KOPT-K1 (cell line): Measurements from ENCODE around the gene KRT23.

Source experiments
- H3K27ac ChIP-seq: fragments of 200-600 bp; sonication (generic); 2 replicates; pipeline ENCODE4 v1.5.1; 2016; ENCODE audit warnings: antibody characterized with exemption, mild to moderate bottlenecking, low read depth, low read length; ENCODE audit not compliant: poor library complexity, severe bottlenecking
- H3K36me3 ChIP-seq: fragments of 200-600 bp; sonication (generic); 2 replicates; pipeline ENCODE4 v1.5.1; 2017; ENCODE audit warnings: antibody characterized with exemption, mild to moderate bottlenecking, low read length, moderate library complexity; ENCODE audit not compliant: insufficient read depth
- H3K9me3 ChIP-seq: fragments of 200-600 bp; sonication (generic); 2 replicates; pipeline ENCODE4 v1.5.1; 2017; ENCODE audit warnings: antibody characterized with exemption, low read length, mild to moderate bottlenecking; ENCODE audit not compliant: insufficient read depth, poor library complexity, severe bottlenecking

The KRT23 gene

DNA sequence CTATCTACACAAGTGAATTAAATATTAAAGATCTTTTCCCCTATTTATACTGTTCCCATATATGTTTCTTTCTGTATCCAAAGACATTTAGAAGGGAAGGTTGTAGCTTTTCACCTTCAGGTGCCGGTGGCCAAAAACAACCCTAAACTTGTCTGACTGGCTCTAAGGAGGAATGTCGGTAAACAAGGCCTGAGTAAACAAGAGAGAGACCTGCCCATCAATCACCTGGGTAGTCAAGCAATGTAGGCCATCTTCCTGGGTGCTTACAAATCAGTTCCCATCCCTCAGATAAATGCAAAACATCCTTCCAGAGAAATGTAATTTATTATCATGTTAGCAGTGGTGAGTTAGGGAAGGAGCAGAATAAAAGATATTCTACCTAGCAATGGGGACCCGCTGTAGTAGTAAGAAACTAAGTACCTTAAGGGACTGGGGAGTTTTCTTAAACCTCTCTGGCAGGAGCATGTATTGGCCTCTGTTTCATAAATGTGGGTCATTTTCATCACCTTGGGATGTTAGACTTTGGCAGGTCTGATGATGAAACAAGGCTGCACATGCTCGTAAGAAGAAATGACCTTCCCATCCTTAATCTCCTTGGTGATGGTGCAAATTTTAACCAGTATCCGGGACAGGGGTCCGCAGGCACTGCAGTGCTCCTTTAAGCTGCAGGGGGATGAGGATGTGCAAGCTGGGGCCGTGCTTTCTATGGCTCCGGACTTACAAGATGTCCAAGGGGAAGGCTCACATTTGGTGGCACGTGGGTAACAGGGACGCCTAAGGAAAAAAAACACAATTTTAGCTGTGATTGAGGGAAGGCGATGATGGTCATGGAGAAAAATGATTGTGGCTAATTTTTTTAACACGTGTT, 20.9 kb upstream of the KRT23 start:
- H3K27ac ChIP-seq: no peak overlapping the region
- no peaks in the 10 kb centered on the region for H3K9me3 ChIP-seq
- no peaks in the 10 kb centered on the region for H3K36me3 ChIP-seq

DNA sequence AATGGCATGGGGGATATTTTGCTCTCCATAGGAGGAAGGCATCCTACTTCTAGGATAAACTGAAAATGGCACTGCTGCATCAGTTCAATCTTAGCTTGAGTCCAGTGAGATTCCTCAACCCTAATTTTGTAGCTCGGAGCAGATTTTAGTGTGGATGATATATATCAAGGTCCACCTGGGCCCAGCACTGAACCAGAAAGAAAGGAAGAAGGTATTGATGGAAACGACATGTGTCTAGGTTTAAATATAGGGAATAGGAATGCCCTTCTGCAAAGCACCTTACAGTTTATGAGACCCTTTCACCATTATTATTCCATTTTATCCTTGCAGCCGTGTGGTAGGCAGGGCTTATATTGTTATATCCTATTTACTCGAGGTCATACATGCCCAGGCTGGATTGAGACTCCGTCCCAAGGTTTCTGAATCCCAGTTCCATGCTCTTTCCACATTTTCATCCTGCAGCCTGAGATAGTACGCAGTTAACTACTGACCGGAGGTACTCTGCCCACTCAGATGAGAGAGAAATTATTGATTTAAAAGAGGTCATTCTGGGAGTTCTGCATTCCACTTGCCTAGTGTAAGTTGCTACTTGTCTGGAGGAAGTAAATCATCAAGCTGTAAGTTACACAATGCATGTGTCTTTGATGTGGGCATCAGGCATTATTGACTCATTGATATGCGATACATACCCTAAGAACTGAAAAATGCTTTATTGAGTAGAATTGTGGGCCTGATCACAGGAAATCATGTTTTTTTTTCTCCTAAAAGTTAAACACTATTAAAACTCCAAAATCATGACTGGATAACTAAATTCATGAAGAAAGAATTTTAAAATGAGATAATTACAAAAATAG, 19.2 kb upstream of the KRT23 start:
- Histone ChIP-seq H3K27ac (no peak overlapping the region), H3K36me3 (no peaks in the 10 kb centered on the region), H3K9me3 (no peaks in the 10 kb centered on the region)

DNA sequence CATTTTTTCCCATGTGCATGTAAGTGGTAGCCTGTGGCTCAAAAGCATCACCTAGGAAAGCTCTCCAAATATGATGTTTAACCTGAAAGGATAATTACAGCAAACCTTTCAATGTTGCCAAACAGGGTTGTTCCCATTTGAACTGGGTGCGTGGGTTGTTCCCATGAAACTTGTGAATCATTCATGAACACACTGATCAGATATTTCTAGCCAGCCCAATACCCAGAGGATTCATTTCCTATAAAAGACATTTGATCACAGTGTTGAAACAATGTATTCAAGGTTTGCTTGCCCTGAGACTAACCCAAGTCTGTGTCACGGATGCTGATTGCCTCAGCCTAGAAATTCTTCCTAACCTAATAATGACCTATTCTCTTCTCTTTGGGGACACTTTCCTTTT, 16.4 kb upstream of the KRT23 start:
- no peak overlapping the region for H3K27ac ChIP-seq
- no peaks in the 10 kb centered on the region for H3K9me3 ChIP-seq

DNA sequence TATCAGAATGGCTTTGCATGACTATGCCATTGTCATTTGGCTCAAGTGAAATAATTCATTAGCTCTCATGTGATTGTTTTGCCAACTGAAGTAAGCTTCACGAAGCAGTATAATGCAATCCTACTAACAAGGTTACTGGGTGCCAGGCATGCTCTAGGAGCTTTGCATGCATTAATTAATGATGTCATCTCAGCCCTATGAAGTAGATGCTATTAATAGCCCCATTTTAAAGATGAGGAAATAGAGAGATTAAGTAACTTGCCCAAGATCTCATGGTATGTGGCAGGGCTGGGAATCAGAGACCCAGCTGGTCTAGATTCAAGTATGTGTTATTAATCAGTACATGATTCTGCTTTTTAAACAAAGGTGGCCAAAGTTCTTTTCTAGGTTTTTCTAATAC, 15.2 kb upstream of the KRT23 start:
- Histone ChIP-seq H3K27ac (no peak overlapping the region), H3K36me3 (no peaks in the 10 kb centered on the region)

More for the DNA sequence above, 16.4 kb upstream of the KRT23 start:
- H3K36me3 ChIP-seq: no peaks in the 10 kb centered on the region

DNA sequence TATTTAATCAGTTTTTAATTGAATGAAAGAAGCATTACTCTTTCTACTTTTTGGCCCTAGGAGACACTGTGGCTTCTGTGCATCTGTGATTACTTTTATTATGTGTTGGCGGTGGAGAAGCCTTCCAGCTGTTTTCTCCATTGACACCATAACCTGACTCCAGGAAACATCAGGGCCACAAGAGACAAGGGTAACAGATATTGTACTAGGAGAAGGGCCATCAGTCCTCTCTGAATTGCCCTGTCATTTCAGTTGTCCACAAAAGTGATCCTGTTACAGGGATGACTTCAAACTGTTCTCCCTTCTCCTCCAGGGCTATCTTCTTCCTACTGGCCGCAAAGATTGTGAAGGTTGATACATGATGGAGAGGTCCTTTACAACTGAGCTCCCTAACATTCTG, 14.7 kb upstream of the KRT23 start:
- H3K36me3 ChIP-seq: no peaks in the 10 kb centered on the region
- no peak overlapping the region for H3K27ac ChIP-seq
- no peaks in the 10 kb centered on the region for H3K9me3 ChIP-seq

More for the DNA sequence above, 15.2 kb upstream of the KRT23 start:
- H3K9me3 ChIP-seq: no peaks in the 10 kb centered on the region

DNA sequence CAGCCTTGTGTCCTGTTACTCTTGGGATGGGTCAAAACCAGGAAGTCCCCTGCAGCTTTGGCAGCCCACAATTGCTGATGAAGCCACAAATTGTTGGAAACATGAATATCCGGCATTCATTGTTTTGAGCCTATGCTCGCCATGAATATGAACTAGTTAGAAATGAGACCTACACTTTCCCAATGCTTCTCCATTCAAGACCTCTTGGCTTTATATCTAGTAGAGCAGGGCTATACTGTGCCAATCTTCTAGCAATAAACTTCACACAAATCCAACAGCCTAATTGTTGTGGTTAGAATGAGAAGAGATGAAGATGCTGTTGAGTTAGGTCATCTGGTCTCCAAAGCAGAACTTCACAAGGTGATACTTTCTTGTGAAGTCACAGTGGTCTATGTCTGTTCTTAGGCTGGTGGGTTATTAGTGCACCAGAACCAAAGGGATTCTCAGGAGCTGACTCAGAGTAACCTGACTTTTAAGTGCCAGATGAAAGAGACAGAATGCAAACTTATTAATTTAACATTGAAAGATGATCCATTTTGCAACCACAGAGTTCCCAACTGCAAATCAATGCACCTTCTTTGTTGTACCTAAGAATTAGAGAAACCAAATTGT, 13.7 kb upstream of the KRT23 start:
- H3K36me3 ChIP-seq: no peaks in the 10 kb centered on the region

DNA sequence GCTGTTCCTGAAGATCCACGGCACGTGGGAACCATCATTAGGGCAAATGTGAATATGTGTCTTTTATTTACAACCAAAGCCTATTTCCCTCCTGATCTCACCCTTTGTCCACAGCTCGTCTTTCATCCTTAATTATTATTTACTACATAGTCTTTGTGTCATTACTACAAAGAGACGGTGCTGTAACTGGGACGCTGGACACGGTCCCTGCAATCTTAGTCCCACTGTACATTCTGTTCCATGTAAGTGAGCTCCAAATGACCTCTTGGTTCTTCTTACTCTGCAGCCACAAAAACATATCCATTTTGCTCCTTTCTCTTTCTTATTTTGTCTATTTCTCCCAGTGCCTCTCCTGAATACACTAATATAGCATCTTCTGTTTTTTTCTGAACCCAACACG, 12.7 kb upstream of the KRT23 start:
- Histone ChIP-seq H3K36me3 (no peaks in the 10 kb centered on the region), H3K9me3 (no peaks in the 10 kb centered on the region), H3K27ac (no peak overlapping the region)

More for the DNA sequence above, 13.7 kb upstream of the KRT23 start:
- Histone ChIP-seq H3K27ac (no peak overlapping the region), H3K9me3 (no peaks in the 10 kb centered on the region)

DNA sequence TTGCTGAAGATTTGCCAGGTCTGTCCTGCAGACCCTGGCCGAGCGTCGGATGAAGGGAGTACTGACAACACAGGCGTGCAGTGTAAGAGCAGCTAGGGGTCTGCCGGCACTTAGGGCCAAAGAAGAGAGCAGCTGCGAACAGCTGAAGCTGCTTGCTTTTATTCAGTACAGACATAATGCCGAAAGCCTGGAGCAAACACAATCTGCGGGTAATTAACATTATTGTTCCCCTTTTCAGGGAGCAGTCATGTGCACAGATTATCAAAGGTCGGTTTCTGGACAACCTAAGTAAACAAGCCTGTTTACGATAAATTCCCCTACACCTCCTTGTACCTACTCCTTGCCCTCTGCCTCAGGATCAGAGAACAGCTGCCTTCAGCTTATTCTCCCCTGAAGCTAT, 12.0 kb upstream of the KRT23 start:
- H3K36me3 ChIP-seq: no peaks in the 10 kb centered on the region
- no peak overlapping the region for H3K27ac ChIP-seq
- H3K9me3 ChIP-seq: no peaks in the 10 kb centered on the region

DNA sequence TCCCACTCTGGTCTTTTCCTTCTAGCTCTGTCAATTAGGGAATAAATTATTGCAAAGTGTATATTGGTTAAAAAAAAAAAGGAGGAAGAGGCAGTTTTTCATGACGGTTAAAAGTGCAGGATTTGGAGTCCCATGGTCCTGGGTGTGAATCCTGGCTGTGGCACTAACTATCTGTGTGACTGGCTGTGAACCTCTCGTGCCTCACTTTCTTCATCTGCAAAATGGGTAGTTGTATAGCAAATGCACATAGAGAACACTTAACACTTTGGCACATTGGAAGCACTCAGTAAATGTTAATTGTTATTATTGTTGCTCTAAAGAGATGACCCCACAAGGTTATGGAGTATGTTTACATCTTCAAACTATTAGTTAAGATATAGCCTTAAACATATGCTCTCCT, 10.5 kb upstream of the KRT23 start:
- Histone ChIP-seq H3K36me3 (no peaks in the 10 kb centered on the region), H3K9me3 (no peaks in the 10 kb centered on the region), H3K27ac (no peak overlapping the region)

DNA sequence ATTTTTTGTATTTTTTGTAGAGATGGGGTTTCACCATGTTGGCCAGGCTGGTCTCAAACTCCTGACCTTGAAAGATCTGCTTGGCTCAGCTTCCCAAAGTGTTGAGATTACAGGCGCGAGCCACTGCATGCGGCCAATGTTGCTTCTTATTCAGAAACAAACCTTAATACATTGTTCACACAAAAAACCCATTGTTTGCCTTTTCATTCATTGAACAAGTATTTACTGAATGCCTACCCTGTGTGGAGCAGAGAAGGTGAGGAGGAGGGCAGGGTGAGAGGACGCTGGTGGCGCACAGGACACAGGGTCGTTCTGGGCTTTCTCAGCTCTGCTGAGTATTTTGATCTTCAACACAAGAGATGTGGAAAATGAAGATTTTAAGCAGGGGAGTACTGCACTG, 8.0 kb upstream of the KRT23 start:
- no peak overlapping the region for H3K27ac ChIP-seq
- no peaks in the 10 kb centered on the region for H3K36me3 ChIP-seq
- H3K9me3 ChIP-seq: no peaks in the 10 kb centered on the region

DNA sequence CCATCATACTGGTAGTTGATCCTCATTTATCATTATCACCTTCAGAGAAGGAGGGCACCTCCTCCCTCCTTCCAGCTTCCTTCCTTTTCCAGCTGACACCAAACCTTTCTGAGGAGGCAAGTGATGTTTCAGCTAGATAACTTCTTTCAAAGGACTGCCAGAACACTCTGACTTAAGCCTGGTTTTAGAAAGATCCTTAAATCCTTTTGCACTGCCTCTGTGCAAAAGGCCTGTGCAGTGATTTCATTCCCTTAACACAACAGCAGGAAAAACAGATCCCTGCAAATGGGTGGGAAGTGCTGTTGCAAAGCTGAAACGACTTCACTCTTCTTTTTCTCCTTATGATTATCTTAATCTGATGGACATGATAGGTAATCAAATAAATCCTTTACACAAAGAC, 7.1 kb upstream of the KRT23 start:
- Histone ChIP-seq H3K9me3 (no peaks in the 10 kb centered on the region), H3K27ac (no peak overlapping the region), H3K36me3 (no peaks in the 10 kb centered on the region)

DNA sequence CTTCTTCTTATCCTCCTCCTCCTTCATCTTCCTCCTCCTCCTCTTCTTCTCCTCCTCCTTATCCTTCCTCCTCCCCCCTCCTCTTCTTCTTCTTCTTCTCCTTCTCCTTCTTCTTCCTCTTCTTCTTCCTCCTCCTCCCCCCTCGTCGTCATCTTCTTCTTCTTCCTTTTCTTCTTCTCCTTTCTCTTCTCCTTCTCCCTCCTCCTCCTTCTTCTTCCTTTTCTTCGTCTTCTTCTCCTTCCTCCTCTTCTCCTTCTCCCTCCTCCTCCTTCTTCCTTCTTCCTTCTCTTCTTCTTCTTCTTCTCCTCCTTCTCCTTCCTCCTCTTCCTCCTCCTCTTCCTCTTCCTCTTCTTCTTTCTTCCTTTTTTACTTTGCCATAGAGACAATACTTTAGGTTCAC, 5.1 kb upstream of the KRT23 start:
- Histone ChIP-seq H3K27ac (no peak overlapping the region), H3K9me3 (no peaks in the 10 kb centered on the region), H3K36me3 (no peaks in the 10 kb centered on the region)

DNA sequence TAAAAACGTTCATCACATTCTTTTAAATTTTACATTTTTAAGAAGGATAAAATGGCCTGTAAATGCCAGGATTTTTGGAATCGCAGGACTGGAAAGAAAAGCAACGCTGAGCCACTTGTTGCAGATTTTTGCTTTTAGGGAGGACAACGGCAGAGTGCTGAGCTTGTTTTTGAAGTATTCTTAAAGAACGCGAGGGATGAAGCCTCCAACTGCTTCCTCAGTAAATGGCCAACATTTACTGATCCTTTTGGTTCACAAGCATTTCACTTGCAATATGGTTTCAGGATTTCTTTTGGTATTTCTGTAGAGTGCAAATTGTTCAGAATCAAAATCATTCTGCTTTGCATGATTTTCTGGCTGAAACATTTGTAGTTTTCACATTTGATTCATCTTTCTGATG, 2.8 kb upstream of the KRT23 start:
- Histone ChIP-seq H3K9me3 (no peaks in the 10 kb centered on the region), H3K36me3 (no peaks in the 10 kb centered on the region), H3K27ac (no peak overlapping the region)

DNA sequence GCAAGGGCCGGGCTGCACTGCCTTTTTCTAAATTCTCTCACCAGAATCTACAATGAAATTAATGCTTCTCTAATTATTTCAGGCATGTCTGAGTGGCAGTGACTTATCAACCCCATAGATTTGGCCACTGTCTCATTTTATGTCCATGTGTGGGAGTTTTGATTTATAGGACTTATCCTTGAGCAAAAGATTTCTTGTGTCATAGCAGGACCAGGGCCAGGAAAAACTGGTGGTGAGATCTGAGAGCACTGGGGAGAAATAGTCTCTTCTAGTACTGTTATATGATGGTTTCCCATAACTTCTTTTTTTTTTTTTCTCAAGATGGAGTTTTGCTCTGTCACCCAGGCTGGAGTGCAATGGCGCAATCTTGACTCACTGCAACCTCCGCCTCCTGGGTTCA, 1.5 kb upstream of the KRT23 start:
- no peaks in the 10 kb centered on the region for H3K36me3 ChIP-seq
- H3K27ac ChIP-seq: no peak overlapping the region
- H3K9me3 ChIP-seq: no peaks in the 10 kb centered on the region

DNA sequence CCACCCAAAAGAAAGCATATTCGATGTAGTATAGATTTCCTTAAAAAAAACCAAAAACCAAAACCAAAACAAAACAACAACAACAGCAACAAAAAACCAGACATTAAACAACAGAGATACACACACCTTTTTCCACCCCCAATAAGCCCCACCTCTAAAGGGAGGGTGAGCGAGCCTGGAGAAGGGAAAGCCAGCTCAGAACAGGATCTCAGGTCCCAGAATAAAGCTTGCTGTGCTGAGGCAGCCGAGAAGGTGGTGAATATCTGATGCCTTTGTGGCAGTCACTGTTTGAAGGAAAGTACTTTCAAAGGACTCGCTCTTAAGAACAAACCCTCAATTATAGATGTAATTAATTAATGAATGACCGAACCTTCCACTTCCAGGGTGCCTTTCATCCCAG, 470 bp downstream of the KRT23 start:
- Histone ChIP-seq H3K9me3 (no peaks in the 10 kb centered on the region), H3K36me3 (no peaks in the 10 kb centered on the region), H3K27ac (no peak overlapping the region)
